HEK293T (cell line): ENCODE measurements around the gene ZNF683.

ENCODE experiments used
- CTCF ChIA-PET: fragments of 350-600 bp; formaldehyde crosslinking; extraction: SDS; loops from one replicate; lab custom pipeline; 2021; ENCODE audit warnings: antibody characterized with exemption, inconsistent platforms; lab: Yijun Ruan, JAX
- POLR2A ChIA-PET: fragments of 350-600 bp; formaldehyde crosslinking; extraction: SDS; loops from one replicate; lab custom pipeline; 2020; ENCODE audit warnings: antibody characterized with exemption, inconsistent platforms; lab: Yijun Ruan, JAX
- DNase-seq: peaks from one replicate; pipeline ENCODE4 v3.0.0; 2012; ENCODE audit warnings: mixed read lengths; ENCODE audit errors: extremely low spot score
- ARNT ChIP-seq: fragments of 450-650 bp; IDR thresholded peaks from 2 replicates; pipeline ENCODE4 v1.6.1; 2017; ENCODE audit warnings: mild to moderate bottlenecking
- BHLHE40 ChIP-seq: fragments of 450-650 bp; IDR thresholded peaks from 2 replicates; pipeline ENCODE4 v1.6.1; 2016; ENCODE audit warnings: mild to moderate bottlenecking, moderate library complexity, borderline replicate concordance
- CTBP1 ChIP-seq: fragments of 450-650 bp; IDR thresholded peaks from 2 replicates; pipeline ENCODE4 v1.6.1; 2016; ENCODE audit warnings: borderline replicate concordance
- ELF4 ChIP-seq: fragments of 450-650 bp; IDR thresholded peaks from 2 replicates; pipeline ENCODE4 v1.6.1; 2017; ENCODE audit warnings: antibody characterized with exemption
- FOXA1 ChIP-seq: fragments of 450-650 bp; IDR thresholded peaks from 2 replicates; pipeline ENCODE4 v1.6.1; 2016; ENCODE audit warnings: mild to moderate bottlenecking
- FOXK2 ChIP-seq: fragments of 450-650 bp; IDR thresholded peaks from 2 replicates; pipeline ENCODE4 v1.6.1; 2016; ENCODE audit warnings: mild to moderate bottlenecking
- FOXM1 ChIP-seq: fragments of 450-650 bp; IDR thresholded peaks from 2 replicates; pipeline ENCODE4 v1.6.1; 2017; ENCODE audit warnings: mild to moderate bottlenecking, borderline replicate concordance
- HDGF ChIP-seq: fragments of 450-650 bp; IDR thresholded peaks from 2 replicates; pipeline ENCODE4 v1.6.1; 2017; ENCODE audit warnings: antibody characterized with exemption, borderline replicate concordance
- L3MBTL2 ChIP-seq: fragments of 450-650 bp; conservative IDR thresholded peaks from 2 replicates; pipeline ENCODE4 v1.6.1; 2016; ENCODE audit warnings: mild to moderate bottlenecking
- LEF1 ChIP-seq: fragments of 450-650 bp; IDR thresholded peaks from 2 replicates; pipeline ENCODE4 v1.6.1; 2017; ENCODE audit warnings: mild to moderate bottlenecking, borderline replicate concordance
- NFRKB ChIP-seq: fragments of 450-650 bp; IDR thresholded peaks from 2 replicates; pipeline ENCODE4 v1.6.1; 2016; ENCODE audit warnings: mild to moderate bottlenecking, moderate library complexity
- SP1 ChIP-seq: fragments of 450-650 bp; IDR thresholded peaks from 2 replicates; pipeline ENCODE4 v1.6.1; 2017
- SUZ12 ChIP-seq: fragments of 450-650 bp; IDR thresholded peaks from 2 replicates; pipeline ENCODE4 v1.6.1; 2016; ENCODE audit warnings: mild to moderate bottlenecking
- TARDBP ChIP-seq: fragments of 450-650 bp; IDR thresholded peaks from 2 replicates; pipeline ENCODE4 v1.6.1; 2016
- ZNF384 ChIP-seq: fragments of 450-650 bp; IDR thresholded peaks from 2 replicates; pipeline ENCODE4 v1.6.1; 2016
- TF ChIP-seq, protein P1 (sequence below): fragments of 450-650 bp; IDR thresholded peaks from 2 replicates; pipeline ENCODE4 v1.6.1; 2016

Gene ZNF683

DNA sequence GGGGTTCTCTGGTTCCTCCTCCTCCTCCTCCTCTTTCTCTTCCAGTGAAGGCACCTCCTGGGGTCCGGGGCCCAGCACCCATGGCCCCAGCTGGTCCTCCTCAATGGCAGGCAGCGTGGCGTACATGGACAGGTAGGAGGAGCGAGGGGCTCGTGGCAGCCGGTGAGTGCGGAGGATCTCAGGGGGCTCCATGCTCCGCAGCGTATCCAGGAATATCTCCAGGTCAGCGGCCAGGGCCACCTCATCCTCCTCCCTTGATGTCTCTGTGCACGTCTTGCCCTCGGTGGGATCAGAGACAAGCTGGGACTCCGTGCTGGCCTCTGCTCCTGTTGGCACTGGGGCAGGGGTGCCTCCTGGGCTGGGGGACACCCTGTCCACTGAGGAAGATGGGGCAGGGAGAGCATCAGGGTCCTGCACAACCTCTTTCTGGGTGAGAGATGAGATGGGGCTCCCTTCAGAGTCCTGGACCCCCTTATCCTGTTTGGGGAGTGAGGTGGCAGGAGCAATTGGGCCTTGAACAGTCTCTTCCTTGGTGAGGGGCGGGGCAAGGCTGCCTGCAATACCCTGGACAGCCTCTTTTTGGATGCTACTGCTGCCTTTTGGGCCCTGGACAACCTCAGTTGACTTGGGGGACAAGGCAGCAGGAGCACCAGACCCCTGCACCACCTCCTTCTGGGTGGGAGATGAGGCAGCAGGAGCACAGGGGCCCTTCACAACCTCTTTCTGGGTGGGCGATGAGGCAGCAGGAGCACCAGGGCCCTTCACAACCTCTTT lies 28.2 kb downstream of the ZNF683 start:
- ChIA-PET POLR2A (no interaction called here), CTCF (no interaction called here)
- TF ChIP-seq, protein P1, sequence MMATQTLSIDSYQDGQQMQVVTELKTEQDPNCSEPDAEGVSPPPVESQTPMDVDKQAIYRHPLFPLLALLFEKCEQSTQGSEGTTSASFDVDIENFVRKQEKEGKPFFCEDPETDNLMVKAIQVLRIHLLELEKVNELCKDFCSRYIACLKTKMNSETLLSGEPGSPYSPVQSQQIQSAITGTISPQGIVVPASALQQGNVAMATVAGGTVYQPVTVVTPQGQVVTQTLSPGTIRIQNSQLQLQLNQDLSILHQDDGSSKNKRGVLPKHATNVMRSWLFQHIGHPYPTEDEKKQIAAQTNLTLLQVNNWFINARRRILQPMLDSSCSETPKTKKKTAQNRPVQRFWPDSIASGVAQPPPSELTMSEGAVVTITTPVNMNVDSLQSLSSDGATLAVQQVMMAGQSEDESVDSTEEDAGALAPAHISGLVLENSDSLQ: no peak
- TF ChIP-seq SUZ12 (no peak), FOXM1 (no peak), NFRKB (no peak), FOXK2 (no peak), FOXA1 (no peak), BHLHE40 (no peak), ZNF384 (no peak), ARNT (no peak), SP1 (no peak), HDGF (no peak), L3MBTL2 (no peak), LEF1 (no peak), CTBP1 (no peak), TARDBP (no peak), ELF4 (no peak)
- DNase-seq: no peak

DNA sequence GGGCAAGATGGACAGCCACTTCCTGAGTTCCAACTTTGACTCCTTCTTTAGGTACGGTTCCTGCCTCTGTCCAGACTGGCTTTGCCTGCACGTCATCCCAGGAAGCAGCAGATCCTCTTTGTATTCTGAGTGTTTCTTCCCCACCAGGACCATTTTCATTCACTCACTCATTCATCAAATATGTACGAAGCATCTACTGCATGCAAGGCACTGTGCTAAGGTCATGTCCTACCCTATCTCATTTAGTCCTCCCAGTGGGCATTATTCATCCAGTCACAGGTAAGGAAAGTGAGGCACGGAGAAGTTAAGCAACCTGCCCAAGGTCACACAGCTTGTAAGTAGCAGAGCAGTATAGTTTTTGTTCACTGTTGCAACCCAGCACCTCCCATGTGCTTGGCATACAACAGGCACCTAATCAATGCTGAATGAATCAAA lies 32.5 kb downstream of the ZNF683 start:
- CTCF ChIA-PET: interaction anchor here (1.5 kb wide), 1 partner anchor 12 kb away, joined by 4 read pairs; no protein-coding TSS in a partner anchor
- TF ChIP-seq BHLHE40 (no peak), NFRKB (no peak), SP1 (no peak), LEF1 (no peak), TARDBP (no peak), FOXA1 (no peak), FOXM1 (no peak), SUZ12 (no peak), FOXK2 (no peak), ARNT (no peak), L3MBTL2 (no peak), ZNF384 (no peak), CTBP1 (no peak), HDGF (no peak), ELF4 (no peak)
- TF ChIP-seq, protein P1: no peak
- DNase-seq: no peak
- POLR2A ChIA-PET: no interaction called here

DNA sequence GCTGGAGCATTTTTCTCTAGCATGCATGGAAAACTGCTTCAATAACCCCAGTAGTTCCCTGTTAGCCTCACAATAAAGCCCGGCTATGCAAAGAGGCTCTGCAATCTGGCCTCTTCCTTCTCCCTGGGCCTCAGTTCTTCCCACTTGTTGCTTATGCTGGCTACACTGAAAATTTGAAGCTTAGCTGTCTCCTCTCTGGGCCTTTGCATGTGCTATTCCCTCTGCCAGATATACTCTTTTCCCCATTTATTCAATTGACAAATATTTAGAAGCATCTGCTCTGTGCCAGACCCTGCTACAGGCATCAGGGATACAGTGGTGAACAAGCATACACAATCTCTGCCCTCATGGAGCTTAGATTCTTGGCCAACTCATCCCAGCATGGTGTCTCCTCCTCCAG lies 33.9 kb downstream of the ZNF683 start:
- TF ChIP-seq, protein P1: no peak
- no peak for TF ChIP-seq FOXA1
- TF ChIP-seq LEF1: no peak
- no peak for TF ChIP-seq ELF4
- TF ChIP-seq CTBP1: no peak
- TF ChIP-seq TARDBP: no peak
- TF ChIP-seq L3MBTL2: no peak
- no peak for TF ChIP-seq SUZ12
- TF ChIP-seq ZNF384: no peak
- TF ChIP-seq NFRKB: no peak
- TF ChIP-seq FOXK2: no peak
- TF ChIP-seq SP1: no peak
- POLR2A ChIA-PET: no interaction called here
- no peak for DNase-seq
- CTCF ChIA-PET: interaction anchor here (1.5 kb wide), 2 partner anchors 10 to 78 kb away, joined by 4 read pairs; no protein-coding TSS in a partner anchor

DNA sequence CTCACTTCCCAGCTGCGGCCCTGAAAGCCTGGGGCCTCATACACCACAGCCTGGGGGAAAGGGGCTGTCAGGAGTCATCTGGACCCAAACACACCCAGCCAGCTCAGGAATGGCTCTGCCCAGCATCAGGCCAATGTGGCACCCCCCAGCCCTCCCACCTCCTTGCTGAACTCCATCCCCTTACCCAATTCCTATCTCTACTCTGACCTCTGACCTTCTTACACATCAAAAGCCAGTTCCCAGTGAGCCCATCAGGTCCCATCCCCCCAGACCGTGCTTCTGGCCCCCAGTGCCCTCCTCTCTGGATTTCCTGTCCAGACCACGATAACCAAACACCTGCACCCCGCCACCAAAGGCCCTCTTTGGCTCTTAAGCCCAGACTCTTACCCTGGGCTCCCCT lies 34.9 kb downstream of the ZNF683 start:
- POLR2A ChIA-PET: no interaction called here
- no peak for DNase-seq
- TF ChIP-seq HDGF: no peak
- TF ChIP-seq NFRKB: no peak
- no peak for TF ChIP-seq FOXA1
- TF ChIP-seq LEF1: no peak
- CTCF ChIA-PET: no interaction called here

DNA sequence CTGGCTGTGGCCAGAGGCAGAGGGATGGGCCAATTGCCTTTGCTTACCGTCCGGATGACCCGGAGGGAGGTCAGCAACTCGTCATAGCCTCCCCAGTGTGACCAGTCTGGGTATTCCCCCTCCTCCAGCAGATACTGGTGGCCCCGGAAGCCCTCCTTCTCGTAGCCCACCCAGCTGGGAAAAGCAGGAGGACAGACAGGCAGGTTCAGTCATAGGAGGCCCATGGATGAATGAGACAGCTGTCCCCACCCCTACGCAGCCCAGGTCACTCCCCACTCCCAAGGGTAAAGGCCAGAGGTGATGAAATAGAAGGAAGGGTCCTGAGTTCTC lies 35.4 kb downstream of the ZNF683 start:
- CTCF ChIA-PET: no interaction called here
- DNase-seq: no peak

More for the DNA sequence above, 35.4 kb downstream of the ZNF683 start:
- POLR2A ChIA-PET: interaction anchor here (0.6 kb wide), 1 partner anchor 10 kb away, joined by 3 read pairs; no protein-coding TSS in a partner anchor
- TF ChIP-seq TARDBP: no peak
- TF ChIP-seq, protein P1: no peak
